ENCODE data around the gene PLD5.
"Not testable (repeated sequence)": the region's sequence is repeated elsewhere in the genome, so short reads cannot be mapped to it uniquely, and the experiment has no call there.

Gene PLD5

DNA sequence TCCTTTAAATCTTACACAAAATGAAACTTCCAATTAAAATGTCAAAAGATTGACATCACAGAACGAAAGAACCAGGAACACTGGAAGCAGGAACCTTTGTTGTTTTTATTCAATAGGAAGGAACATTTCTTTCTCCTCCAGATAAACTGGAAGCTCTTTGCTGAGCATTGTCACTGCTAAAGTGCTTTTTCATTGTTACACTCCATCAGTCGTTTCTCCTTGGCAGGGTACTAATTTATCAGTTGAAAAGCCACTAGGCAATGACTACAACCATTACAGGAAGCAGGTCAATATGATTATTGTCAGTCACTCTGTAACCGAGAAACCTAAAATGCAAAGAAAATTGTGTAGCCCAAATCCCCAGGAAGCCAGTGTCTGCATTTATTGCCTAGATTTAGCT, 362.4 kb downstream of the PLD5 start:
- DNase-seq (ENCODE audit: low read depth in 2 of 2): no peak

DNA sequence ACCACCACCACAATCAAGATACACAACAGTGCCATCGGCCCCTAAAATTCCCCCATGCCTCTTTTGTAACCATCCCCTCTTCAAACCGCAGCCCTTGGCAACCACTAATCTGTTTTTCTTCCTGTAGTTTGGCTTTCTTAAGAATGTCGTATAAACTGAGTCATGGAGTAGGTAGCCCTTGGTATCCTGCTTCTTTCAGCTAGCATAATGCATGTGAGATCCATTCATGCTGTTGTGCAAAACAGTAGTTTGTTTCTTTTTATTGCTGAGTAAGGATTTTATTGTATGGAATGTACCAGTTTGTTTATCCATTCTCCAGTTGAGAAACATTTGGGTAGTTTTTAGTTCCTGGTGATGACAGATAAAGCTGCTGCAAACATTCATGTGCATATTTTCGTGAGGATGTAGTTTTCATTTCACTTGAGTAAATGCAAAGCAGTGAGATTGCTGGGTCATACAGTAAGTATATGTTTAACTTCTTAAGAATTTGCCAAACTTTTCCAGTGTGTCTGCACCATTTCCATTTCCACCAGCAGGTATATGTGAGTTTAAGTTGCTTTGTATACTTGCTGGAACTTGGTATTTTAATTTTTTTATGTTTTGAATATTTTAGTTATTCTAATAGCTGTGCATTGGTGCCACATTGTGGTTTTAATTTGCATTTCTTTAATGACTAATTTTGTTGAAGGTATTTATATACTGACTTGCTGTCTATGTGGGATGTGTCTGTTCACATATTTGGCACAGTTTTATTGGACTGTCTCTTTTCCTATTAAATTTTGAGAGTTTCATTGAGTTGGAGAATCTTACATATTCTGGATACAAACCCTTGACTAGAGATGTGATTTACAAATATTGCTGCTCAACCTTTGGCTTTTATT, 377.2 kb downstream of the PLD5 start:
- DNase-seq (ENCODE audit: low read depth in 2 of 2): no peak

DNA sequence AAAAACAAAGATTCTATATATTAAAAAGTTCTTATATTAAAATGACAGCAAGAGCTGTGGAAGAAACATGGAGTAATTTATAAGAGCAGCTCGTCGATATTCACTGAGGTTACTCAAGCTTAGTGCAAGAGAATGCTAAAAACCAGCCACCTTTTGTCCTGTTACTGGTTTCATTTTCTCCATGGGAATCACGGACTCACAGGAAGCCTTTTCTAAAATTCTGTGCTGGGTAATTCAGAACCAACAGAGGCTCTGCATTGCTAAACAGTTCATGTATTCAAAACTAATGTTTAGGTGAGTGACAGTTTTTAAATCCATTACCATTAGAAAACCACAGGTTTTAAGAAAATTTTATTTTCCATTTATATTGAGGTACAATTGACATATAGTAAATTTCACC, 377.8 kb downstream of the PLD5 start:
- DNase-seq (ENCODE audit: low read depth in 2 of 2): no peak

DNA sequence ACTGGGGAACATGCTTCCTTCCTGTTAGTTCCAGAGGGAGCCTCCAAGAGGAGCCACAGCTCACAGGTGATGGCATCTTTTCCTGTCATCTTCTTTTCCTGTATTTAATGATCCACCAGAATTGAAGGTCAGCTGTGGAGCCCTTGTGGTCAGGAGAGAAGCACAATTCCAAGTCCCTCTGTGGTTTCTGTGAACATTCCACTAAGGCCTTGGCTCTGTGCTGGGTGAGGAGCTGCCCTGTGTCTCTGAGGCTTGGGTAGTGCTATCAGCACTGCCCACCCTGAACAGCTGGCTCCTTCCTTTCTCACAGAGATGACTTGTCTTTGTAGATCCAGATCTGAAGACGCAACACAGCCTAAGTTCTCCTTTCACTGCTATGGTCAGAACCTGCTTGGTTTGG, 383.7 kb downstream of the PLD5 start:
- no peak for DNase-seq (ENCODE audit: low read depth in 2 of 2)

DNA sequence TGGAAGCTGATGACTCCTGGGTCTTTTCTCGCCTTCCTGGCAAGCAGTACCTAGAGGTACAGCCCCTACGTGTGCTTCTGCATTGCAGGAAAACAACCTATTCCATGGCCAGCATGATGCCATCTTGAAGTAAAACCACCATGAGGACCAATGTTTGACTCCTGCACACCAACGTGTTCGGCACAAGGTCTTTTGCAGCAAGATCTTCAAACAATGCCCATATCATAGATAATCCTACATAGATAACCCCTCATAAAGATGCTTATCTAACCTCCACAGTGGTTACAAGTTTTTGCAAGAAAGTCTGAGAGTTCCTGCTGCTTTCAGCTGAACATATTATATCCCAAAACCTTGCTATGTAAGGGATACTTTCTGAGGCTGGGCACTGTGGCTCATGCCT, 384.5 kb downstream of the PLD5 start:
- DNase-seq (ENCODE audit: low read depth in 2 of 2): no peak

DNA sequence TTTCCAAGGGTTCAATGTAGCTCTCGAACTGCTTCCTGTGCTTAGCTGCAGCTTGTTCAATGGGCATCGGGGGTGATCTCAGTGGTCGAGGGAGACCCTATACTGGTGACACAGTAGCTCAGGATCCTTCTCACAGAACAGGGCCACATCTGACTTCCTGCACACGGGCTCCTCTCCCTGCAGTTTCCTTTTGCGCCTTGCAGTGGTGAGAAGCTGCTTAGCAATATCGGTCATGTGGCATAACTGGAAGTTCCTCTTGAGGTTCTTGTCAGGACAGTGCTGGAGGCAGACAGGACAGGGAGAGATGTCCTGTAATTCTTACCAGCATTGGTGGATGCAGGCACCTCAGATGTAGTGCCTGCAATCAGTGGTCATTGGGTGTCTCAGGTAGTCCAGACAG, 385.1 kb downstream of the PLD5 start:
- no peak for DNase-seq (ENCODE audit: low read depth in 2 of 2)

DNA sequence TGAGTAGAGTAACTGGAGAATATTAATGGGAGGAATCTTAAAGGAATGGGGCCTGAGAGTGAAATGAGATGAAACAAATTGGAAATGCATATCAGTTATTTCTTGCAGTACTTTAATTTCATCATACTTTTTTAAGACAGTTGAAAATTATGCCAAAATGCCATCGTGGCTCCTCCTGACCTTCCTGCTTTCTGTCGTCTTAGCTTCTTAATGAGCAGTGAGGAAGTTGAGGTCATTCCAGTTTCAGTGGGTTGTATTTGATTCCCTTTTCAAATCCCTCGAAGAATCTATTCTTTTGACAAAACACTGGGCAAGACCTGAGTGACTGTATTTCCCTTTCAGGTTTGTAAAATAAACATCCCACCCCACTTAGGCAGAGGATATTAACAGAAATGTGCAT, 390.7 kb downstream of the PLD5 start:
- no peak for DNase-seq (ENCODE audit: low read depth in 2 of 2)

DNA sequence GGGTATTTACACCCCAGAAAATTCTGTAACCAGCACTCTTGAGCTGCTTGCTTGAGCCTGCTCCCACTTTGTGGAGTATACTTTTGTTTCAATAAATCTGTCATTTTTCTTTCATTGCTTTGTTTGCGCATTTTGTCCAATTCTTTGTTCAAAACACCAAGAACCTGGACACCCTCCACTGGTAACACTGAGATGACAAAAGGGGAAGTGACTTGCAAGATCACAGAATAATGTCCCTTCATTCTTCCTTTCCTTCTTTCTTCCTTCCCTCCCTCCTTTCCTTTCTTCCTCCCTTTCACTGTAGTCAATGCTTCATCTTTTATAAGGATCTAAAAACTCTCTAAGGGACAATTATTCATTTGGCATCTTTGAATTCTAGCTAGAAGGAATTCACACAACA, 391.1 kb downstream of the PLD5 start:
- DNase-seq (ENCODE audit: low read depth in 2 of 2): no peak

DNA sequence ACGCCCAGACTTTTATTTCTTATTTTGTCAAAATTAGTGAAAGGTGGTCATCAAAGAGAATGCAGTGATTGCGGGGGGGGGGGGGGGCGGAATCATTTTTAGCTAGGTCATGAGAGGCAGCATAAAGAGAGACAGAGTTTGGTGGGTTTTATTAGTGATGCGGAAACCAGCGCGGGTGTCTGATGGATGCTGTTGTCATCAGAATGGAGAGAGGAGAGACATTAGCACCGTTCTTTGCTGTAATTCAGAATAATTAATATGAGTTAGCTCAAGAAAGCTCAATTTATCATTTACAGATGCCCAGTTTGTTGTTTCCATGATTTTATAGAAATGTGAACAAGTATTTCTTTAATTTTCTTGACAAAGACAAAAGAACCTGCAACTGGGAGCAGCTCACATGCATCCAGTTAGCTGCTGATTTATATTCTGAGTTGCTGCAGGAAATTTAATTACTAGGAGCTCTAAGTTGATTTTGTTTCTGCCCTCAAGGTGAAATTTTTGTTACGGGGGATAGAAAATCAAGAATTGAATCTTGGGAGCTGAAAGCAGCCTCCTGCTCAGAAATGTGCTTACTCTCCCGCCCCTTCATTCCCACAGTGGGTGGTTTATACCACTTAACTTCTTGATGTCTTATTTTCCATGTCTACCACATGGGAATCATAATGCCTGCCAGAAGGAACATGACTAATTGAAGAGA, 392.2 kb downstream of the PLD5 start:
- DNase-seq (ENCODE audit: low read depth in 2 of 2): no peak

DNA sequence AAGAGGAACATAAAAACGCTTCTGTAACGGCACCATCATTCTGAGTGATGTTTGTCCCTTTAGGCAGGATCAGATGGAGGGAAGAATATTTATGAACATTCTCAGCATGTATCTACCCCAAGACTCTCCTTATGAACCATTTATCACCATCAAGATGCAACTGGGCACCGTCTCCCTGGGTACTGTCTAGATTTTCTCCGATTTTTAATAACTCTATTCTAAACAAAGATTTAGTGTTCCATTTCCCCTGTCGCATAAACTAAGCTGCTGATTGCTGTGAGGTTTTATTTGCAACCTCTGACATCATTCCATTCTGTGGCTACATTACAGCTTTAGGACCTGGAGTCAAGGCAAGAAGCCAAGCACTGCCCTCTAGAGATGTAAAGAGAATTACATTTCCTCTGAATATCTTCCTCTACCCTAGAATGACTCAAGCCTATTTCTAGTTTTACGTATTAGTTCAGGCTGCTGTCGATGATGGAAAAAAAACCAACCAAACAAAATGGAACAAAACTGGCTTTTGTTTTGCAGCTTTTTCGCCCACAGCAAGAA, 395.5 kb downstream of the PLD5 start:
- DNase-seq (ENCODE audit: low read depth in 2 of 2): no peak

DNA sequence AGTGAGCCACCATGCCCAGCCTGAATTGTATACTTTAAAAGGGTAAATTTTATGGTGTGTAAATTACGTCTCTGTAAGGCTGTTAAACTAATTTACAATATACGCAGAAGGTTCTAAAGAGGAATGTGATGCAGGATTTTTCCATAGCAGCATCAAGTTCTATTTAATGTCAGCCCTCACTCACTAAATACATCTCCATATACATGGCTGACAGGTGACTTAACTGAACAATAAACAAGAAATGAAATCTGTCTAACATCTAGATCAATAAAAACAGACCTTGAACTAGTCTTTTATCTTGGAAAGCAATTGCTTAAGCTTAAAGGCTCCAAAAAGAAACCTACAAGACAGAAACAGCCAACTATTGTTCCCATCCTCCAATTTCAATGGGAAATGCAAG, 404.1 kb downstream of the PLD5 start:
- no peak for DNase-seq (ENCODE audit: low read depth in 2 of 2)

DNA sequence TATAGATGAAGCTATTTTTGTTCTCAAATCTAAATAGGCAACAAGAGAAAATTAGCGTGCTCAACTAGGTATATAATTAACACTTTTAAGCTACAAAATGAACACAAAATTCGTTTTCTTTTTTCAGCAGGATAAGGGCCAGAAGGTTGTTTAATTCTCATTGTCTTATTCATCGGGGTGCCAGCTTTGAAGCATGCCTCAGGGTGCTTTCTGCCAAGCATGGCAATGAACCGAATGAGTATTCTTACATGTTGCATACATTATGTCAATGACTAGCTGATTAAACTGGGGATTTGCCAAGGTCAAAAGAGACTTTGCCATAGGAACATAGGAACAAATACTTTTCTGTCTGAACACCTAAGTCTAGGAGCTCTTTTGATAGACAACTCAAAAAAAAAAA, 423.6 kb downstream of the PLD5 start:
- DNase-seq (ENCODE audit: low read depth in 2 of 2): no peak

DNA sequence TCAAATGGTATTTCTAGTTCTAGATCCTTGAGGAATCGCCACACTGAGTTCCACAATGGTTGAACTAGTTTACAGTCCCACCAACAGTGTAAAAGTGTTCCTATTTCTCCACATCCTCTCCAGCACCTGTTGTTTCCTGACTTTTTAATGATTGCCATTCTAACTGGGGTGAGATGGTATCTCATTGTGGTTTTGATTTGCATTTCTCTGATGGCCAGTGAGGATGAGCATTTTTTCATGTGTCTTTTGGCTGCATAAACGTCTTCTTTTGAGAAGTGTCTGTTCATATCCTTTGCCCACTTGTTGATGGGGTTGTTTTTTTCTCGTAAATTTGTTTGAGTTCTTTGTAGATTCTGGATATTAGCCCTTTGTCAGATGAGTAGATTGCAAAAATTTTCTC, 427.2 kb downstream of the PLD5 start:
- not testable (repeated sequence) for DNase-seq (ENCODE audit: low read depth in 2 of 2)

DNA sequence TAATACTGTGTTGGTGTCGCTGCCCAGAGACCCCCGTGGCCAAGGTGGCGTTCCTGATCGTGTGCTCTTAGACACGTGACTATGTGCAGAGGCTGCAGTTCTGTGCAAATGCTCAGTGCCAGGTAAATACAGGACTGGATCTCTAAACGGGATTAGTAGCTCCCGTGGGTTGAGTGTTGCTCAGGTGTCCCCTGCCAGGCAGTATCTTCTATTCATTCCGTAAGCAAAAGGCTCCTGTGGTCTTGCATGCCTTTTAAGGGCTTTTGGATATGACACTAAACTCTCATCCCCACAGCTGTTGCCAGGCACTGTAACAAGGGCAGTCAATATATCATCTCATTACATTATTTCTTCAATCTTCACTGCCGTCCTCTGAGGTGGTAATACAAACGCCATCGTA, 431.4 kb downstream of the PLD5 start:
- DNase-seq (ENCODE audit: low read depth in 2 of 2): no peak

DNA sequence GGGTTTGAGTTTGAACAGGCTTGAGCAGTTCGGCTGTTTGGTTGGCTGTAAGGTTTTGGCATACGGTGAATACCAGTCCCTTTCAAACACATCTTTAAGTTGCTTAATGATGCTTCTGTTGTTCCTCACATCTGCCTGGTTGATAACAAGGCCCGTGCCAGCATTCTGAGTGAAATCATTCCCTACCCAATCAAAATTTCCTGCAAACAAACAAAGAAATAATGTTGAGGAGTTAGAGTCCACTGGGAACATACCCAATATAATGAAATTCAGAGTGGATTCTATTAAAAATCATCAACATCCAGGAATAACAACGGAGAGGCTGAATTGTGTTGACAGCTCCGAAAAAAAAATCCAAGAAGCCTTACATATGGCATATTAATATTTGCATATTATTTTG, 434.6 kb downstream of the PLD5 start:
- DNase-seq (ENCODE audit: low read depth in 2 of 2): no peak

DNA sequence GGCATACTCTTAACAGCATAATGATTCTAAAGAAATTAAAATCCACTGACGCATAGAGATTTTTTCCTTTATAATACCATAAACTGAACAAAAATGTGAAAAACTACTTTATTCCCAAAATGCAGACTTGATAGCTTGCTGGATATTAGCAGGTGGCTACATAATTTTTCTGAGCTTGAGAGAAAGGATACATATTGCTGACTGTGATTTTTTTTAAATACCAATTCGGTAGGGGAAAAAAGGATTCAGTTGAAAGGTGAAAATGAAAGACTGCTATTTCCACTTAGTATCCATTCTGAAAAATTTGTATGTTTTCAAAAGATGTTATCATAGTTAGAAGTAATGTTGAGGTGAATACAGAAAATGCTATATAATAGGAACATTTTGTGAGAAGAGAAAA, 435.6 kb downstream of the PLD5 start:
- DNase-seq (ENCODE audit: low read depth in 2 of 2): no peak

DNA sequence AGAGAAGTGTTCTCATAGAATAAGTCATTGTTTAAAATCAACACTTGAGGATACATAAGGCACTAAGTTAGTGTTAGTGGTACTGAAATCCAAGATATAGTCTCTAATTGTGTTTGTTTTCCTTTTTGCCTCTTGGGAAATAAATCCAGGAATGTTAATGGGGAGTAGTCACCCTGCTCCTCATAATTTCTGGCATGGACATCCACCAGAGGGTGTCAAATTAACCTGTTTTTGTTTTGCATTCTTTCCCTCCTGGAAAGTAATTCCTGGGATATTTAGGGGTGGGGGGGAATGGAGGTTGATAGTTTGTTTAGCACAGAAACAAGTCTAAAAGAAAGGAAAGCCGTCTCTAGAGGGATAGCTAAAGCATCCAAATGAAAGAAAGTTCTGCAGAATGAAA, 437.8 kb downstream of the PLD5 start:
- DNase-seq (ENCODE audit: low read depth in 2 of 2): no peak

DNA sequence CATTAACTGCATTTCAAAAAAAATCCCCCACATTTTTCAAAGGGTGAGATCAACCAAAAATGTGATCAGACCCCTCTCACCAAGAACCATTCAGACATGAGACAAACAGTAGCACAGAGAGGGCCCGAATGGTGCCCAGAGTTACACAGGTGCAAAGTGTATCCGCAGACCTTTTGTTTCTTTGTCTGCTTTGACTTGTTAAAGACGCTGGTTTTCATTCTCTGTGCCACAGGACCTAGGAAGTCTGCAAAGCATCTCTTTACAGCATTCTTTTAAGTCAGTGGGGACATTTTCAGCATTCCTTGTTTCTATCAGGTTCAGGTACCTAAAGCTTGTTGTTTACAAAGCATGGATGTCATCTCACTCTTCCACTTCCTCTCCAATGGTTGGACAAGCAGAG, 438.4 kb downstream of the PLD5 start:
- no peak for DNase-seq (ENCODE audit: low read depth in 2 of 2)

DNA sequence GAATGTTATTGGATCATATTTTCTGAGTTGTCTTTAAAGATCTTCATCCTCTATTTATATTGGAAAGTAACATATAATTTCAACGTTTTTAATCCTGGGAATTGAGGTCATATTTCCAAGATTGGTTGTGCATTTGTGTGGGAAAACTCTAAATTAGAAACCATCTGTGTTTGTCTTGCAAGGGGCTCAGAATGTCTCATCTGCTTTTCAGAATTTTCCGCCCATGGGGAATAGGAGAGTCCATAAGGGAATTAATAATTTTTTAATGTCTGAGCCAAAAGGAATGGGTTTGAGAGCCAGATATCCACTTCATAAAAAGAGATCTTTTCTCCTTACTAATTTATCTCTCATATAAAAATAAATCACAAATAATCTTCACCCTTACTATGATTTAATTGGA, 440.8 kb downstream of the PLD5 start:
- no peak for DNase-seq (ENCODE audit: low read depth in 2 of 2)

DNA sequence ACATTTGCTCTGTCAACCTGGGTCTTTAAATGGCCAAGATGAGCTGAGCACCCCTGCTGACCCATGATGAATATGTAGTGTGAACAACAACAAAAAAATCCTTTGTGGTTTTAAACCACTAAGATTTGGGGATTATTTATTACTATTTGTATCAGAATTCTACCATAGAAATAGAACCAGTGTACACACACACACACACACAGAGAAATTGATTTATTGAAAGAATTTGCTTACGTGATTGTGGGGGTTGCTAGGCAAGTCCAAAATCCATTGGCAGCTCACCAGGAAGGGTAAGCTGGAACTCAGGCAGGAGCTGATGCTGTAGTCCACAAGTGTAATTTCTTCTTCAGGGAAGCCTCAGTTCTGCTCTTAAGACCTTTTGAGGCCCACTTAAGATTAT, 443.1 kb downstream of the PLD5 start:
- DNase-seq (ENCODE audit: low read depth in 2 of 2): peak; percentile 24

DNA sequence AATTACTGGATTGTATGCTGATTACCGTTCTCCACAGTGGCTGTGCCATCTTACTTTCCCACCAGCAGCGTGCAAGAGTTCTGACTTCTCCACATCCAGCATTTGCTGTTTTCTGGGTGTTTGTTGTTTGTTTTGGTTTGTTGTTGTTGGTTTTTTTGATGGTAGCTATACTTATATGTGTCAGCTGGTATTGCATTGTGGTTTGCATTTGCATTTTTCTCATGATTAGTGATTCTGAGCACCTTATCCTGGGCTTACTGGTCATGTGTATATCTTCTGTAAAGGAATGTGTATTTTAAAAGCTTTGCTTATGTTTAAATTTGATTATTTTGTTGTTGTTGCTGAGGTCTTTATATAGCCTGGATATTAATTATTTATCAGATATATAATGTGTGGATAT, 458.7 kb downstream of the PLD5 start:
- DNase-seq (ENCODE audit: low read depth in 2 of 2): no peak

DNA sequence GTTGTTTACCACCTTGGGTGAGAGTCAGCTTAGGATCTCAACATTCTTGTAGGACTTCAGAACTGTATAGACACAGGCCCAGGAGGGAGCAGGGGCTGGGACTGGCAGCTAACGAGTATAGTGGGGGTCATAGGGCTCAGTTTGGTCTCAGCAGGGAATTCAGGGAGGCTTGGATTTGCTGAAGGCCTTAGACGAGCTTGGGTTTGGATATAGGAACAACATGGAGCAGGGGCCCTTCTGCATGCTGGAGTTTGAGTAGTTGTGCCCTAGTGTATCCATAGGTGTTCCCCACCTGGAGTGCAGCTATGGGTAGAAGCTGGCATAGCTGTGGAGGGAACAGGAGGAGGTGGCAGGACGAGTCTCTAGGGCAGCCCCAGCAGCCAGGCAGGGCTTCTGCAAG, 462.2 kb downstream of the PLD5 start:
- DNase-seq (ENCODE audit: low read depth in 2 of 2): no peak

DNA sequence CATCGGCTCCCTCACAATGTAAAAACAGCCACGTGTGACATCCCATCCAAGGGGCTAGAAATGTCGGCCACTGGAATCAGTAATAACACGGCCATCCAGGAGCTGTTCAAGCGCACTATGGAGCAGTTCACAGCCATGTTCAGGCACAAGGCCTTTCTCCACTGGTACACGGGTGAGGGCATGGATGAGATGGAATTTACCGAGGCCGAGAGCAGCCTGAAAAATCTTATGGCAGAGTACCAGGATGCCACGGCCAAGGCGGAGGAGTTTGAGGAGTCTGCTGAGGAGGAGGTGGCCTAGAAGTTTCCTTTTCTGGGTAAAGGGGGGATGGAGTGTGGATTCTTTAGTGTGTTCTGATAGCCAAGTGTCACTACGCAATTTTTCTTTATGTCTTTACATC, 464.5 kb downstream of the PLD5 start:
- DNase-seq (ENCODE audit: low read depth in 2 of 2): no peak

Measured in fibroblast of skin of left biceps (primary cell).